H1 (cell line): ENCODE data around the gene GLIS2. TPM values are rescaled to one million over a fixed set of nuclear protein-coding genes. Genes with fewer than 3 reads are reported as not detected.

Experiments
- CTCF ChIA-PET: fragments of 300-600 bp; sonication (Branson Sonifier 250); formaldehyde crosslinking; loops from one replicate; lab custom pipeline; 2021; ENCODE audit not compliant: partially characterized antibody; lab: Charles Lee
- POLR2A ChIA-PET: fragments of 300-600 bp; sonication (Branson Sonifier 250); formaldehyde crosslinking; loops from one replicate; lab custom pipeline; 2021; ENCODE audit warnings: inconsistent platforms; ENCODE audit not compliant: partially characterized antibody; lab: Charles Lee
- DNase-seq, 2 experiments: peaks; one replicate each; pipeline versions ENCODE4 v3.0.0 to v3.0.0-alpha.2; 2010 to 2022; ENCODE audit warnings: low spot score in 2 of 2, low read depth in 1 of 2, mixed read lengths in 1 of 2
- FAIRE-seq: peaks from 2 replicates; lab custom pipeline; 2011; peaks lifted over from hg19 to GRCh38; lab: Jason Lieb, UNC
- H2AFZ ChIP-seq: 2 replicates; pipeline ENCODE4 v1.8.1; 2012; ENCODE audit warnings: low read length, inconsistent platforms
- H2AK5ac ChIP-seq: 2 replicates; pipeline ENCODE4 v1.6.1; 2013; ENCODE audit warnings: low read depth, low read length
- H2BK120ac ChIP-seq: replicated peaks from 2 replicates; pipeline ENCODE3; 2013; ENCODE audit warnings: low read depth, low read length, inconsistent platforms
- H2BK12ac ChIP-seq: 2 replicates; pipeline ENCODE4 v1.6.1; 2013; ENCODE audit warnings: low read depth, low read length
- H2BK15ac ChIP-seq: 2 replicates; pipeline ENCODE4 v1.6.1; 2013; ENCODE audit warnings: low read length
- H2BK20ac ChIP-seq: 2 replicates; pipeline ENCODE4 v1.6.1; 2013; ENCODE audit warnings: low read length
- H2BK5ac ChIP-seq: 2 replicates; pipeline ENCODE4 v1.6.1; 2013; ENCODE audit warnings: low read depth, low read length
- H3K14ac ChIP-seq: 2 replicates; pipeline ENCODE4 v1.6.1; 2013; ENCODE audit warnings: inconsistent platforms; ENCODE audit not compliant: insufficient read length
- H3K18ac ChIP-seq: 2 replicates; pipeline ENCODE4 v1.6.1; 2013; ENCODE audit warnings: low read length; ENCODE audit errors: extremely low read depth
- H3K23ac ChIP-seq: 2 replicates; pipeline ENCODE4 v1.6.1; 2013; ENCODE audit warnings: inconsistent platforms; ENCODE audit not compliant: insufficient read length
- H3K23me2 ChIP-seq: 2 replicates; pipeline ENCODE4 v1.6.1; 2013; ENCODE audit warnings: low read depth, low read length
- H3K27ac ChIP-seq: 2 replicates; pipeline ENCODE4 v1.6.1; 2011; ENCODE audit warnings: low read depth, low read length, inconsistent platforms
- H3K27me3 ChIP-seq, 4 experiments: replicated peaks in 1 of 4; 1 replicate in 1 of 4; 2 replicates in 3 of 4; pipeline versions ENCODE4 v1.6.1 to v1.8.1; 2011 to 2013; ENCODE audit warnings: low read length in 3 of 4, mild to moderate bottlenecking in 3 of 4, inconsistent platforms in 2 of 4, mixed read lengths in 2 of 4, moderate library complexity in 1 of 4; ENCODE audit not compliant: control insufficient read depth in 3 of 4, insufficient read depth in 3 of 4; ENCODE audit errors: extremely low read depth in 1 of 4
- H3K36me3 ChIP-seq, 4 experiments: 2 replicates each; pipeline versions ENCODE4 v1.6.1 to v1.8.1; 2011 to 2013; ENCODE audit warnings: mild to moderate bottlenecking in 4 of 4, low read length in 3 of 4, moderate library complexity in 2 of 4, control low read depth in 1 of 4, inconsistent platforms in 1 of 4; ENCODE audit not compliant: insufficient read depth in 4 of 4, control insufficient read depth in 2 of 4
- H3K4ac ChIP-seq: replicated peaks from 2 replicates; pipeline ENCODE3; 2013; ENCODE audit warnings: low read length, low read depth, mixed read lengths, inconsistent platforms; ENCODE audit not compliant: insufficient read length
- H3K4me1 ChIP-seq, 4 experiments: replicated peaks in 1 of 4; 1 replicate in 1 of 4; 2 replicates in 3 of 4; pipeline versions ENCODE4 v1.6.1 to v1.8.1; 2011 to 2013; ENCODE audit warnings: low read length in 3 of 4, inconsistent platforms in 2 of 4, mixed read lengths in 1 of 4; ENCODE audit not compliant: insufficient read depth in 4 of 4, control insufficient read depth in 3 of 4
- H3K4me2 ChIP-seq, 2 experiments: 2 replicates each; pipeline versions ENCODE4 v1.6.1 to v1.8.1; 2011 to 2013; ENCODE audit warnings: low read depth in 2 of 2, low read length in 2 of 2, control low read depth in 1 of 2, inconsistent platforms in 1 of 2, mild to moderate bottlenecking in 1 of 2; ENCODE audit not compliant: insufficient read depth in 1 of 2
- H3K4me3 ChIP-seq, 4 experiments: fragments of 200-600, 300-600 bp in 1 of 4; sonication (generic), shearing (Covaris generic), sonication (Bioruptor Twin) in 1 of 4; 2 replicates each; pipeline versions ENCODE4 v1.5.1 to v1.8.1; 2011 to 2016; ENCODE audit warnings: low read length in 4 of 4, low read depth in 3 of 4, control low read depth in 2 of 4, inconsistent platforms in 2 of 4, mild to moderate bottlenecking in 2 of 4, mixed read lengths in 1 of 4, moderate library complexity in 1 of 4; ENCODE audit not compliant: insufficient read depth in 2 of 4; ENCODE audit errors: extremely low read depth in 1 of 4
- H3K56ac ChIP-seq: replicated peaks from 2 replicates; pipeline ENCODE3; 2013; ENCODE audit warnings: low read depth, mild to moderate bottlenecking, mixed read lengths, low read length, inconsistent platforms; ENCODE audit not compliant: insufficient read length
- H3K79me1 ChIP-seq: 2 replicates; pipeline ENCODE4 v1.6.1; 2013; ENCODE audit warnings: low read depth, low read length, control low read depth
- H3K79me2 ChIP-seq, 2 experiments: 2 replicates each; pipeline versions ENCODE4 v1.6.1 to v1.8.1; 2012 to 2013; ENCODE audit warnings: low read length in 2 of 2, mild to moderate bottlenecking in 2 of 2, inconsistent platforms in 1 of 2; ENCODE audit not compliant: insufficient read depth in 2 of 2, control insufficient read depth in 1 of 2
- H3K9ac ChIP-seq, 4 experiments: replicated peaks in 1 of 4; 1 replicate in 1 of 4; 2 replicates in 3 of 4; pipeline versions ENCODE4 v1.6.1 to v1.8.1; 2011 to 2013; ENCODE audit warnings: low read depth in 3 of 4, low read length in 3 of 4, control low read depth in 2 of 4, mild to moderate bottlenecking in 2 of 4, moderate library complexity in 2 of 4, inconsistent platforms in 1 of 4; ENCODE audit errors: extremely low read depth in 1 of 4
- H3K9me3 ChIP-seq, 2 experiments: 2 replicates each; pipeline versions ENCODE4 v1.6.1 to v1.8.1; 2012 to 2013; ENCODE audit warnings: mild to moderate bottlenecking in 2 of 2, moderate library complexity in 2 of 2, control low read depth in 1 of 2, inconsistent platforms in 1 of 2, low read depth in 1 of 2, low read length in 1 of 2, mixed read lengths in 1 of 2; ENCODE audit not compliant: insufficient read depth in 2 of 2
- H4K20me1 ChIP-seq, 2 experiments: replicated peaks in 1 of 2; 2 replicates each; pipeline versions ENCODE3 to v1.8.1; 2011 to 2013; ENCODE audit warnings: inconsistent platforms in 2 of 2, low read length in 2 of 2, mild to moderate bottlenecking in 1 of 2; ENCODE audit not compliant: insufficient read depth in 2 of 2, control insufficient read depth in 1 of 2
- H4K5ac ChIP-seq: 2 replicates; pipeline ENCODE4 v1.6.1; 2013; ENCODE audit warnings: low read length, low read depth, mixed read lengths, inconsistent platforms; ENCODE audit not compliant: insufficient read length
- H4K8ac ChIP-seq: 2 replicates; pipeline ENCODE4 v1.8.0; 2013; ENCODE audit warnings: mild to moderate bottlenecking, moderate library complexity, low read length, inconsistent platforms; ENCODE audit not compliant: insufficient read depth; ENCODE audit errors: extremely low read depth
- H4K91ac ChIP-seq: replicated peaks from 2 replicates; pipeline ENCODE3; 2013; ENCODE audit warnings: low read length, mixed read lengths, inconsistent platforms; ENCODE audit not compliant: insufficient read length
- CHD1 ChIP-seq: IDR thresholded peaks from 2 replicates; pipeline ENCODE4 v1.6.1; 2012; ENCODE audit warnings: low read depth, low read length, improper control_type of control experiment
- CTBP2 ChIP-seq: IDR thresholded peaks from 2 replicates; pipeline ENCODE4 v1.7.0; 2011; ENCODE audit warnings: borderline replicate concordance, mild to moderate bottlenecking, moderate library complexity, mixed read lengths, low read length; ENCODE audit not compliant: insufficient read depth, insufficient read length
- EGR1 ChIP-seq: IDR thresholded peaks from 2 replicates; pipeline ENCODE4 v1.6.1; 2011; ENCODE audit warnings: low read depth, low read length, borderline replicate concordance
- HDAC2 ChIP-seq, 2 experiments: fragments of 300-600 bp in 1 of 2; sonication (generic) in 1 of 2; IDR thresholded peaks; 2 replicates each; pipeline ENCODE4 v1.6.1; 2011 to 2012; ENCODE audit warnings: low read depth in 2 of 2, low read length in 2 of 2, mild to moderate bottlenecking in 2 of 2, moderate library complexity in 2 of 2, borderline replicate concordance in 1 of 2, inconsistent platforms in 1 of 2
- POLR2A ChIP-seq, 2 experiments: IDR thresholded peaks; 1 replicate in 1 of 2; 2 replicates in 1 of 2; pipeline ENCODE4 v1.6.1; 2011; ENCODE audit warnings: low read depth in 2 of 2, low read length in 2 of 2, mild to moderate bottlenecking in 2 of 2; ENCODE audit errors: control extremely low read depth in 1 of 2
- RAD21 ChIP-seq, 2 experiments: IDR thresholded peaks in 1 of 2; conservative IDR thresholded peaks in 1 of 2; 2 replicates each; pipeline ENCODE4 v1.6.1; 2011; ENCODE audit warnings: low read depth in 2 of 2, low read length in 2 of 2, improper control_type of control experiment in 1 of 2, inconsistent platforms in 1 of 2, mild to moderate bottlenecking in 1 of 2, moderate library complexity in 1 of 2
- RBBP5 ChIP-seq: IDR thresholded peaks from 2 replicates; pipeline ENCODE4 v1.7.1; 2012; ENCODE audit warnings: low read depth, mild to moderate bottlenecking, inconsistent platforms, low read length, moderate library complexity, borderline replicate concordance
- SIRT6 ChIP-seq: IDR thresholded peaks from one replicate; pipeline ENCODE4 v1.7.1; 2012; ENCODE audit warnings: low read length, inconsistent platforms
- SP1 ChIP-seq: IDR thresholded peaks from 2 replicates; pipeline ENCODE4 v1.6.1; 2011; ENCODE audit warnings: low read depth, low read length
- TAF1 ChIP-seq: IDR thresholded peaks from 2 replicates; pipeline ENCODE4 v1.6.1; 2011; ENCODE audit warnings: mild to moderate bottlenecking, low read depth, low read length
- WGBS, 2 experiments: shearing (Covaris generic) in 1 of 2; methylation state at CpG; one replicate each; pipeline versions ENCODE4 v1.1.6 to v1.1.7; 2013 to 2015; ENCODE audit warnings: low lambda C conversion rate in 2 of 2, mixed read lengths in 2 of 2, inconsistent platforms in 1 of 2, low coverage in 1 of 2, missing lambda C conversion rate in 1 of 2; ENCODE audit not compliant: insufficient replicate concordance in 2 of 2, insufficient coverage in 1 of 2, insufficient read length in 1 of 2; ENCODE audit errors: extremely low coverage in 1 of 2, missing lambda C conversion rate in 1 of 2; 5-methylcytosine and 5-hydroxymethylcytosine counted together
- polyA plus RNA-seq, 7 experiments: library from polyadenylated mRNA; depleted of rRNA in 3 of 7; stranded (reverse) in 5 of 7; unstranded in 2 of 7; fragments of >200 nt in 5 of 7; fragments of 200-250 nt in 2 of 7; gene quantifications; 1 replicate in 5 of 7; 2 replicates in 1 of 7; 4 replicates in 1 of 7; pipeline versions ENCODE4 v1.2.1 to v1.2.3, GENCODE V29; 2011 to 2013; ENCODE audit warnings: missing spikeins in 2 of 7, mixed read lengths in 2 of 7
- total RNA-seq: library from RNA; stranded (reverse); fragmentation: NEBNext Ultra II Directional; extraction: Animal tissue kit (Norgen Biotek cat#: 25700); gene quantifications from 2 replicates; pipeline ENCODE4 v1.2.1, GENCODE V29; 2021

Gene GLIS2
- total and polyA plus RNA-seq, 2 of the 8 experiments (the other 6 are each of a cell fraction or from before 2014, with no cell fraction given) = 4.3 to 17.4 TPM

DNA sequence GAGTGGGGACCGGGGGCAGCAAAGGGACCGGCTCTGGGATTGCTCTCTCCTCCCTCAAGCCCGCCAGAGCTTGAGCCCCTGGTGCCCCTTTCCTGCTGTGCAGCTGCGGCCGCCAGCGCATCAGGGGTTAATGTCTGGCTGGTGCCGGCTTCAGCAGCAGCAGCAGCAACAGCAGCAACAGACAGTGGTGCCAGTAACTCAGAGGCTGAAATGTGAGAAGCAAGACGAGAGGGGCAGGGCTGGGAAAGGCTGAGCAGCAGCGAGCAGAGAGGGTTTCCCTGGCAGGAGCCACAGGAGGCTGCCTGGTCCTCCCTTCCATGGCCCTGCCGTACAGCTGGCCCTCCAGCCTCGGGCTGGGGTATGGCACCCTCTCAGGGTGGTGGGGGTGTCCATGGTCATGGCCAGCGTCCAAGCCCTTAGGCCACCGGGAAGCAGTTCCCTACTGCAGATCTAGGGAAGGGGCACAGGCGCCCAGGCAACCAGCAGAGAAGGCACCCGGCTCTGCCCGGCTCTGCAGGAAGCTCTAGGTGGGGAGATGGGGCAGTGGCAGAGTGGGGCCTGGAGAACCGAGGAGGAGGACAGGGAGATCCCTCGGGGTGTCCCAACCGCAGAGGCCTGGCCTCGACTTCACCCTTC is 21.9 kb upstream of the GLIS2 start:
- Histone ChIP-seq H2BK12ac (peak overlapping the region; percentile 99; the same call in 1 of the 2 replicates), H3K79me1 (no peaks in the 10 kb centered on the region), H4K5ac (peak overlapping the region; percentile 32), H3K4ac (peak overlapping the region; percentile 70), H4K8ac (peak overlapping the region; percentile 88), H4K91ac (peak overlapping the region; percentile 12), H3K23me2 (peaks cover 3% of the 10 kb centered on the region), H3K18ac (peak overlapping the region; percentile 87), H2BK15ac (peak overlapping the region; percentile 20; the same call in 1 of the 2 replicates), H3K14ac (no peak overlapping the region), H3K79me2 (no peaks in the 10 kb centered on the region), H3K4me1 (peaks cover 7 to 23% (median 15%) of the 10 kb centered on the region in 4 experiments), H3K23ac (no peak overlapping the region), H3K9ac (peak overlapping the region in 3 of 4 experiments; percentile 12 to 14 (median 14); a peak in 4 of 7 replicates), H3K56ac (peak overlapping the region; percentile 21), H2AK5ac (no peak overlapping the region), H2BK5ac (peak overlapping the region; percentile 94), H3K9me3 (no peaks in the 10 kb centered on the region), H3K4me3 (peak overlapping the region in 3 of 4 experiments; percentile 24 to 50 (median 34); a peak in 6 of 8 replicates), H3K27me3 (no peaks in the 10 kb centered on the region), H2BK20ac (0 out of 2 replicates have a peak overlapping the region, but pooled peaks have one; percentile 86), H3K36me3 (no peaks in the 10 kb centered on the region), H2AFZ (no peak overlapping the region), H3K4me2 (peak overlapping the region; percentile 61 to 77), H2BK120ac (peak overlapping the region; percentile 38), H3K27ac (peak overlapping the region; percentile 67), H4K20me1 (peaks cover 0 to 2% of the 10 kb centered on the region in 2 experiments)
- no peak for FAIRE-seq
- peak in 1 of 2 experiments; percentile 82 for DNase-seq
- CTCF ChIA-PET = interaction anchor here (1.2 to 12.0 kb wide), 9 partner anchors 11 to 47 kb away, joined by 3 to 300 read pairs (median 5); partner anchors contain the start of gene GLIS2
- POLR2A ChIA-PET = interaction anchor here (0.9 to 25.6 kb wide), 8 partner anchors 10 to 99 kb away, joined by 3 to 403 read pairs (median 6); partner anchors contain the start of gene TFAP4
- 17% methylated on average over 17 of the region's 20 CpGs; no CpG with 5 or more reads in 1 of the 2 experiments for WGBS, 2 experiments
- peak; percentile 34 to 43; a peak in 1 of 4 replicates for TF ChIP-seq HDAC2 (IDR thresholded peaks at IDR 0.05; ENCODE audit: borderline replicate concordance in 1 of 2, low read depth in 2 of 2, low read length in 2 of 2)
- no peak for TF ChIP-seq EGR1
- peak; percentile 62; the same call in 1 of the 2 replicates for TF ChIP-seq TAF1
- TF ChIP-seq SIRT6 = no peak
- peak in 1 of 2 experiments; percentile 26; a peak in 1 of 3 replicates for TF ChIP-seq POLR2A (IDR thresholded peaks at IDR 0.05; ENCODE audit: control extremely low read depth in 1 of 2, low read depth in 2 of 2, low read length in 2 of 2)
- peak; percentile 43; the same call in 1 of the 2 replicates for TF ChIP-seq SP1
- TF ChIP-seq RAD21 (IDR thresholded peaks at IDR 0.05 in 1 of 2, conservative IDR thresholded peaks at IDR 0.05 in 1 of 2; ENCODE audit: low read depth in 2 of 2, low read length in 2 of 2) = peak in 1 of 2 experiments; percentile 25; a peak in 1 of 4 replicates
- no peak for TF ChIP-seq CHD1
- no peak; the same call in 1 of the 2 replicates for TF ChIP-seq RBBP5
- no peak for TF ChIP-seq CTBP2
